Activated T-helper 2 cell treated with anti-CD3 and anti-CD28 coated beads, Interferon-gamma antibody, Interleukin-2, Interleukin-4, amounts not matched to agents 10 μg/mL and 5 μg/mL and 100 μg/mL, durations not matched to agents 14 hours and 24 hours and 36 hours (primary cell): ENCODE measurements around the gene DGKG. TPM values are rescaled to one million over a fixed set of nuclear protein-coding genes. Genes with fewer than 3 reads are reported as not detected.

ENCODE experiments used
- DNase-seq: peaks from one replicate; pipeline ENCODE4 v3.0.0; 2021; ENCODE audit warnings: low spot score
- H3K27ac Mint-ChIP-seq: one replicate; pipeline ENCODE4 v1.8.0; 2021; ENCODE audit warnings: mixed read lengths
- H3K27me3 Mint-ChIP-seq: one replicate; pipeline ENCODE4 v1.8.0; 2021; ENCODE audit warnings: low read depth, mixed read lengths
- H3K36me3 Mint-ChIP-seq: one replicate; pipeline ENCODE4 v1.8.0; 2021; ENCODE audit warnings: low read depth, mixed read lengths
- H3K4me1 Mint-ChIP-seq: one replicate; pipeline ENCODE4 v1.8.0; 2021; ENCODE audit warnings: low read depth, mixed read lengths
- H3K4me3 Mint-ChIP-seq: one replicate; pipeline ENCODE4 v1.8.0; 2021; ENCODE audit warnings: low read depth, mild to moderate bottlenecking, moderate library complexity, mixed read lengths
- H3K9me3 Mint-ChIP-seq: one replicate; pipeline ENCODE4 v1.8.0; 2021; ENCODE audit warnings: mixed read lengths
- intact Hi-C: fragments of 100-400 bp; cut with micrococcal nuclease; formaldehyde crosslinking; loops from one replicate; pipeline ENCODE4 v1.15.1; 2023
- total RNA-seq: library from RNA; stranded (reverse); gene quantifications from 2 replicates; pipeline ENCODE4 v1.2.3, GENCODE V29; 2022

DGKG gene
- total RNA-seq, 1 donor from 2014 or later: 0.05 TPM

- peaks cover 2% of the 10 kb centered on the region for H3K27me3 Mint-ChIP-seq
- H3K4me3 Mint-ChIP-seq: no peak overlapping the region
- intact Hi-C loops: no loop called here
- DNase-seq: no peak
- H3K4me1 Mint-ChIP-seq: peaks cover 2% of the 10 kb centered on the region
- peaks cover 7% of the 10 kb centered on the region for H3K9me3 Mint-ChIP-seq
- H3K36me3 Mint-ChIP-seq: no peaks in the 10 kb centered on the region
- no peak overlapping the region for H3K27ac Mint-ChIP-seq
Observed at GRCh38 chr3:186381424-186382216, 19.6 kb upstream of the DGKG start.

- peaks cover 2% of the 10 kb centered on the region for H3K4me1 Mint-ChIP-seq
- H3K4me3 Mint-ChIP-seq: no peak overlapping the region
- H3K27ac Mint-ChIP-seq: no peak overlapping the region
- peaks cover 7% of the 10 kb centered on the region for H3K9me3 Mint-ChIP-seq
- H3K36me3 Mint-ChIP-seq: no peaks in the 10 kb centered on the region
- H3K27me3 Mint-ChIP-seq: peaks cover 8% of the 10 kb centered on the region
- intact Hi-C loops: no loop called here
- DNase-seq: no peak
Observed at GRCh38 chr3:186380622-186381380, 18.8 kb upstream of the DGKG start.

GRCh38 chr3:186375443-186375842, 13.4 kb upstream of the DGKG start:
- no peak overlapping the region for H3K27ac Mint-ChIP-seq
- H3K36me3 Mint-ChIP-seq: no peaks in the 10 kb centered on the region
- H3K27me3 Mint-ChIP-seq: peaks cover 14% of the 10 kb centered on the region
- intact Hi-C loops: no loop called here
- H3K4me3 Mint-ChIP-seq: no peak overlapping the region
- no peaks in the 10 kb centered on the region for H3K4me1 Mint-ChIP-seq
- no peak for DNase-seq
- H3K9me3 Mint-ChIP-seq: peaks cover 7% of the 10 kb centered on the region

GRCh38 chr3:186374376-186374775, 12.3 kb upstream of the DGKG start:
- Mint-ChIP-seq H3K9me3 (peaks cover 7% of the 10 kb centered on the region), H3K36me3 (no peaks in the 10 kb centered on the region)
- DNase-seq: no peak

GRCh38 chr3:186369217-186369616, 7.2 kb upstream of the DGKG start:
- DNase-seq: no peak
- peaks cover 24% of the 10 kb centered on the region for H3K27me3 Mint-ChIP-seq
- no peak overlapping the region for H3K4me3 Mint-ChIP-seq
- no peaks in the 10 kb centered on the region for H3K4me1 Mint-ChIP-seq
- intact Hi-C loops: no loop called here
- H3K27ac Mint-ChIP-seq: no peak overlapping the region
- no peaks in the 10 kb centered on the region for H3K36me3 Mint-ChIP-seq
- no peaks in the 10 kb centered on the region for H3K9me3 Mint-ChIP-seq

More at GRCh38 chr3:186374376-186374775, 12.3 kb upstream of the DGKG start:
- H3K4me3 Mint-ChIP-seq: no peak overlapping the region
- H3K27me3 Mint-ChIP-seq: peaks cover 17% of the 10 kb centered on the region
- intact Hi-C loops: no loop called here
- no peaks in the 10 kb centered on the region for H3K4me1 Mint-ChIP-seq
- no peak overlapping the region for H3K27ac Mint-ChIP-seq

- Mint-ChIP-seq H3K9me3 (no peaks in the 10 kb centered on the region), H3K4me1 (no peaks in the 10 kb centered on the region), H3K27ac (no peak overlapping the region), H3K4me3 (no peak overlapping the region), H3K36me3 (no peaks in the 10 kb centered on the region), H3K27me3 (peaks cover 27% of the 10 kb centered on the region)
- no peak for DNase-seq
- intact Hi-C loops: no loop called here
Observed at GRCh38 chr3:186368717-186369116, 6.7 kb upstream of the DGKG start.

GRCh38 chr3:186368176-186368575, 6.1 kb upstream of the DGKG start:
- Mint-ChIP-seq H3K27me3 (peaks cover 30% of the 10 kb centered on the region), H3K36me3 (no peaks in the 10 kb centered on the region), H3K4me3 (no peak overlapping the region), H3K9me3 (no peaks in the 10 kb centered on the region), H3K27ac (no peak overlapping the region), H3K4me1 (no peaks in the 10 kb centered on the region)
- DNase-seq: no peak
- intact Hi-C loops: no loop called here

- DNase-seq: no peak
- H3K36me3 Mint-ChIP-seq: no peaks in the 10 kb centered on the region
- H3K4me3 Mint-ChIP-seq: no peak overlapping the region
- H3K9me3 Mint-ChIP-seq: no peaks in the 10 kb centered on the region
- H3K4me1 Mint-ChIP-seq: no peaks in the 10 kb centered on the region
- H3K27ac Mint-ChIP-seq: no peak overlapping the region
- H3K27me3 Mint-ChIP-seq: peaks cover 35% of the 10 kb centered on the region
- intact Hi-C loops: no loop called here
Observed at GRCh38 chr3:186367631-186368030, 5.6 kb upstream of the DGKG start.

- Mint-ChIP-seq H3K4me3 (no peak overlapping the region), H3K27ac (no peak overlapping the region), H3K4me1 (no peaks in the 10 kb centered on the region), H3K27me3 (peaks cover 42% of the 10 kb centered on the region), H3K9me3 (no peaks in the 10 kb centered on the region), H3K36me3 (no peaks in the 10 kb centered on the region)
- DNase-seq: no peak
- intact Hi-C loops: no loop called here
Observed at GRCh38 chr3:186366206-186366605, 4.2 kb upstream of the DGKG start.

- H3K27me3 Mint-ChIP-seq: peaks cover 49% of the 10 kb centered on the region
Observed at GRCh38 chr3:186365202-186365974, 3.4 kb upstream of the DGKG start.

GRCh38 chr3:186362988-186363387, 954 bp upstream of the DGKG start:
- Mint-ChIP-seq H3K27me3 (peaks cover 54% of the 10 kb centered on the region), H3K4me1 (no peaks in the 10 kb centered on the region), H3K36me3 (no peaks in the 10 kb centered on the region), H3K9me3 (no peaks in the 10 kb centered on the region), H3K27ac (no peak overlapping the region), H3K4me3 (no peak overlapping the region)
- intact Hi-C loops: no loop called here
- no peak for DNase-seq

More at GRCh38 chr3:186365202-186365974, 3.4 kb upstream of the DGKG start:
- no peak for DNase-seq
- Mint-ChIP-seq H3K4me3 (no peak overlapping the region), H3K36me3 (no peaks in the 10 kb centered on the region), H3K27ac (no peak overlapping the region), H3K4me1 (no peaks in the 10 kb centered on the region), H3K9me3 (no peaks in the 10 kb centered on the region)
- intact Hi-C loops: no loop called here

- no peaks in the 10 kb centered on the region for H3K4me1 Mint-ChIP-seq
- no peak overlapping the region for H3K27ac Mint-ChIP-seq
- H3K36me3 Mint-ChIP-seq: no peaks in the 10 kb centered on the region
- H3K9me3 Mint-ChIP-seq: no peaks in the 10 kb centered on the region
- H3K4me3 Mint-ChIP-seq: no peak overlapping the region
- no peak for DNase-seq
- intact Hi-C loops: no loop called here
- peaks cover 51% of the 10 kb centered on the region for H3K27me3 Mint-ChIP-seq
Observed at GRCh38 chr3:186362537-186362842, 456 bp upstream of the DGKG start.
